ENCODE measurements around the gene EGFLAM. TPM values are rescaled to one million over a fixed set of nuclear protein-coding genes. Genes with fewer than 3 reads are reported as not detected.

The EGFLAM gene
- total RNA-seq, 1 experiment from 2014 or later = 1.1 TPM

- TF ChIP-seq ZNF532 (CRISPR knock-in tag; IDR thresholded peaks at IDR 0.05; ENCODE audit: borderline replicate concordance) (no peak), ZNF317 (CRISPR knock-in tag; IDR thresholded peaks at IDR 0.05; ENCODE audit: borderline replicate concordance, low read depth) (no peak), E2F4 (CRISPR knock-in tag; IDR thresholded peaks at IDR 0.05; ENCODE audit: borderline replicate concordance, low read depth) (no peak), NR3C1 (CRISPR knock-in tag; conservative IDR thresholded peaks at IDR 0.05; ENCODE audit: low read depth) (no peak), HMGA2 (CRISPR knock-in tag; IDR thresholded peaks at IDR 0.05) (no peak), NFE2L1 (CRISPR knock-in tag; IDR thresholded peaks at IDR 0.05) (no peak), ZNF263 (CRISPR knock-in tag; IDR thresholded peaks at IDR 0.05; ENCODE audit: low read depth) (no peak)
These were observed 884 bp upstream of the EGFLAM start (continued) for GRCh38 chr5:38257308-38258041.

- POLR2A ChIA-PET = interaction anchor here (0.7 kb wide), 1 partner anchor 221 kb away, joined by 3 read pairs; no protein-coding TSS in a partner anchor
- Mint-ChIP-seq H3K4me3 (peak overlapping the region; percentile 85), H3K27me3 (ENCODE audit: low read depth) (peaks cover 91% of the 10 kb centered on the region), H3K4me1 (peaks cover 23% of the 10 kb centered on the region), H3K36me3 (no peaks in the 10 kb centered on the region), H3K27ac (no peak overlapping the region), H3K9me3 (peaks cover 10% of the 10 kb centered on the region)
- peak; percentile 38 for ATAC-seq
- no peak for DNase-seq (ENCODE audit: low spot score)
- TF ChIP-seq MYBL2 (CRISPR knock-in tag; IDR thresholded peaks at IDR 0.05) = 0 out of 2 replicates have a peak, but pooled peaks have one; percentile 12
- TF ChIP-seq GRHL2 (CRISPR knock-in tag; IDR thresholded peaks at IDR 0.05; ENCODE audit: insufficient replicate concordance, severe bottlenecking) = no peak
- CTCF ChIA-PET = interaction anchor here (1.0 to 1.1 kb wide), 3 partner anchors 9 to 162 kb away, joined by 3 read pairs; no protein-coding TSS in a partner anchor
These were observed 379 bp upstream of the EGFLAM start for GRCh38 chr5:38258042-38258318.

- ChIA-PET CTCF (no interaction called here), POLR2A (no interaction called here)
- H3K27ac Mint-ChIP-seq = no peak overlapping the region
- H3K36me3 Mint-ChIP-seq = no peaks in the 10 kb centered on the region
- peak overlapping the region; percentile 85 for H3K4me3 Mint-ChIP-seq
- H3K9me3 Mint-ChIP-seq = no peaks in the 10 kb centered on the region
- H3K27me3 Mint-ChIP-seq (ENCODE audit: low read depth) = peaks cover 91% of the 10 kb centered on the region
- DNase-seq (ENCODE audit: low spot score) (no peak), ATAC-seq (peak; percentile 10)
- peaks cover 23% of the 10 kb centered on the region for H3K4me1 Mint-ChIP-seq
- no peak for TF ChIP-seq NR2C2 (CRISPR knock-in tag; IDR thresholded peaks at IDR 0.05)
- no peak for TF ChIP-seq ZNF416 (CRISPR knock-in tag; IDR thresholded peaks at IDR 0.05)
- no peak for TF ChIP-seq JAZF1 (CRISPR knock-in tag; IDR thresholded peaks at IDR 0.05)
- no peak for TF ChIP-seq CREM (CRISPR knock-in tag; IDR thresholded peaks at IDR 0.05)
- TF ChIP-seq USF2 (CRISPR knock-in tag; IDR thresholded peaks at IDR 0.05) = no peak
- no peak for TF ChIP-seq E2F1 (CRISPR knock-in tag; IDR thresholded peaks at IDR 0.05)
- no peak for TF ChIP-seq ETV6 (CRISPR knock-in tag; IDR thresholded peaks at IDR 0.05)
- TF ChIP-seq SMAD3 (CRISPR knock-in tag; IDR thresholded peaks at IDR 0.05; ENCODE audit: borderline replicate concordance) = no peak
- no peak for TF ChIP-seq ATF2 (CRISPR knock-in tag; IDR thresholded peaks at IDR 0.05; ENCODE audit: borderline replicate concordance, low read depth)
- no peak for TF ChIP-seq ZNF512 (CRISPR knock-in tag; IDR thresholded peaks at IDR 0.05; ENCODE audit: borderline replicate concordance)
These were observed 876 bp downstream of the EGFLAM start for GRCh38 chr5:38259062-38259808.
